ENCODE measurements around the gene CEP57.

The CEP57 gene

GRCh38 chr11:95829580-95830259 is 39.4 kb downstream of the CEP57 start:
- H3K27ac ChIP-seq (ENCODE audit: low read depth, low read length) = no peak overlapping the region

GRCh38 chr11:95831198-95831883 is 41.0 kb downstream of the CEP57 start:
- no peak overlapping the region for H3K27ac ChIP-seq (ENCODE audit: low read depth, low read length)
- H3K79me2 ChIP-seq (ENCODE audit: insufficient read depth, low read length) = no peaks in the 10 kb centered on the region
- H3K9ac ChIP-seq (ENCODE audit: low read length) = no peak overlapping the region
- peaks cover 9% of the 10 kb centered on the region; the same call in 1 of the 2 replicates for H3F3A ChIP-seq (ENCODE audit: insufficient read depth)
- H3K9me3 ChIP-seq (ENCODE audit: insufficient read depth, low read length) = no peaks in the 10 kb centered on the region
- H2AFZ ChIP-seq (ENCODE audit: low read depth, low read length, severe bottlenecking) = no peak overlapping the region
- peaks cover 67% of the 10 kb centered on the region for H3K36me3 ChIP-seq (ENCODE audit: low read length)
- H3K4me3 ChIP-seq (ENCODE audit: insufficient read depth, low read length, poor library complexity, severe bottlenecking) = no peak overlapping the region
- no peak overlapping the region for H3K4me2 ChIP-seq (ENCODE audit: low read depth, low read length, poor library complexity, severe bottlenecking)
- H3K27me3 ChIP-seq (ENCODE audit: low read length) = no peaks in the 10 kb centered on the region
- H3K9me2 ChIP-seq (replicated peaks; ENCODE audit: insufficient read depth, low read length) = no peaks in the 10 kb centered on the region
- no peak for TF ChIP-seq EZH2phosphoT487 (conservative IDR thresholded peaks at IDR 0.05; ENCODE audit: low read length)
- TF ChIP-seq, protein P1, sequence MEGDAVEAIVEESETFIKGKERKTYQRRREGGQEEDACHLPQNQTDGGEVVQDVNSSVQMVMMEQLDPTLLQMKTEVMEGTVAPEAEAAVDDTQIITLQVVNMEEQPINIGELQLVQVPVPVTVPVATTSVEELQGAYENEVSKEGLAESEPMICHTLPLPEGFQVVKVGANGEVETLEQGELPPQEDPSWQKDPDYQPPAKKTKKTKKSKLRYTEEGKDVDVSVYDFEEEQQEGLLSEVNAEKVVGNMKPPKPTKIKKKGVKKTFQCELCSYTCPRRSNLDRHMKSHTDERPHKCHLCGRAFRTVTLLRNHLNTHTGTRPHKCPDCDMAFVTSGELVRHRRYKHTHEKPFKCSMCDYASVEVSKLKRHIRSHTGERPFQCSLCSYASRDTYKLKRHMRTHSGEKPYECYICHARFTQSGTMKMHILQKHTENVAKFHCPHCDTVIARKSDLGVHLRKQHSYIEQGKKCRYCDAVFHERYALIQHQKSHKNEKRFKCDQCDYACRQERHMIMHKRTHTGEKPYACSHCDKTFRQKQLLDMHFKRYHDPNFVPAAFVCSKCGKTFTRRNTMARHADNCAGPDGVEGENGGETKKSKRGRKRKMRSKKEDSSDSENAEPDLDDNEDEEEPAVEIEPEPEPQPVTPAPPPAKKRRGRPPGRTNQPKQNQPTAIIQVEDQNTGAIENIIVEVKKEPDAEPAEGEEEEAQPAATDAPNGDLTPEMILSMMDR (IDR thresholded peaks at IDR 0.05; ENCODE audit: insufficient read depth, low read length, poor library complexity, severe bottlenecking) = no peak
- H4K20me1 ChIP-seq (ENCODE audit: low read depth, low read length) = no peaks in the 10 kb centered on the region

More at GRCh38 chr11:95829580-95830259, 39.4 kb downstream of the CEP57 start:
- Histone ChIP-seq H3K4me2 (ENCODE audit: low read depth, low read length, poor library complexity, severe bottlenecking) (no peak overlapping the region), H2AFZ (ENCODE audit: low read depth, low read length, severe bottlenecking) (no peak overlapping the region), H3K9me2 (replicated peaks; ENCODE audit: insufficient read depth, low read length) (no peaks in the 10 kb centered on the region), H3K4me3 (ENCODE audit: insufficient read depth, low read length, poor library complexity, severe bottlenecking) (no peak overlapping the region), H3K79me2 (ENCODE audit: insufficient read depth, low read length) (no peaks in the 10 kb centered on the region), H3K9ac (ENCODE audit: low read length) (no peak overlapping the region), H3K27me3 (ENCODE audit: low read length) (no peaks in the 10 kb centered on the region), H3F3A (ENCODE audit: insufficient read depth) (peaks cover 9% of the 10 kb centered on the region; the same call in 1 of the 2 replicates), H3K36me3 (ENCODE audit: low read length) (peaks cover 56% of the 10 kb centered on the region), H4K20me1 (ENCODE audit: low read depth, low read length) (no peaks in the 10 kb centered on the region), H3K9me3 (ENCODE audit: insufficient read depth, low read length) (no peaks in the 10 kb centered on the region)
- TF ChIP-seq, protein P1 (IDR thresholded peaks at IDR 0.05; ENCODE audit: insufficient read depth, low read length, poor library complexity, severe bottlenecking) = no peak
- TF ChIP-seq EZH2phosphoT487 (conservative IDR thresholded peaks at IDR 0.05; ENCODE audit: low read length) = no peak

- Histone ChIP-seq H3K9ac (ENCODE audit: low read length) (no peak overlapping the region), H3K79me2 (ENCODE audit: insufficient read depth, low read length) (no peaks in the 10 kb centered on the region), H3K4me3 (ENCODE audit: insufficient read depth, low read length, poor library complexity, severe bottlenecking) (no peak overlapping the region), H3K9me3 (ENCODE audit: insufficient read depth, low read length) (no peaks in the 10 kb centered on the region), H3K27me3 (ENCODE audit: low read length) (no peaks in the 10 kb centered on the region), H4K20me1 (ENCODE audit: low read depth, low read length) (no peaks in the 10 kb centered on the region), H3K9me2 (replicated peaks; ENCODE audit: insufficient read depth, low read length) (no peaks in the 10 kb centered on the region), H3K27ac (ENCODE audit: low read depth, low read length) (no peak overlapping the region), H3K4me2 (ENCODE audit: low read depth, low read length, poor library complexity, severe bottlenecking) (no peak overlapping the region), H2AFZ (ENCODE audit: low read depth, low read length, severe bottlenecking) (no peak overlapping the region), H3F3A (ENCODE audit: insufficient read depth) (peaks cover 9% of the 10 kb centered on the region; the same call in 1 of the 2 replicates), H3K36me3 (ENCODE audit: low read length) (peaks cover 60% of the 10 kb centered on the region)
- TF ChIP-seq, protein P1 (IDR thresholded peaks at IDR 0.05; ENCODE audit: insufficient read depth, low read length, poor library complexity, severe bottlenecking) = no peak
- no peak for TF ChIP-seq EZH2phosphoT487 (conservative IDR thresholded peaks at IDR 0.05; ENCODE audit: low read length)
Observed at GRCh38 chr11:95832763-95833162, 42.5 kb downstream of the CEP57 start.
